HL-60 (cell line): ENCODE data around the gene AANAT.

ENCODE experiments used
- DNase-seq, 2 experiments: peaks; one replicate each; pipeline ENCODE4 v3.0.0-alpha.2; 2010 to 2020; ENCODE audit warnings: low read depth in 1 of 2, low spot score in 1 of 2
- H3K27ac ChIP-seq: fragments of 250-450 bp; sonication (Bioruptor Pico); replicated peaks from 2 replicates; pipeline ENCODE4 v1.5.1; 2020; ENCODE audit warnings: mild to moderate bottlenecking, moderate library complexity
- H3K27me3 ChIP-seq: fragments of 250-450 bp; sonication (Bioruptor Pico); 2 replicates; pipeline ENCODE4 v1.5.1; 2021; ENCODE audit warnings: mild to moderate bottlenecking, moderate library complexity; ENCODE audit not compliant: insufficient read depth, poor library complexity, severe bottlenecking
- H3K4me3 ChIP-seq: replicated peaks from 2 replicates; pipeline ENCODE4 v1.5.1; 2011; ENCODE audit warnings: mild to moderate bottlenecking, control low read depth, low read length; ENCODE audit not compliant: insufficient read depth
- GABPA ChIP-seq: IDR thresholded peaks from 2 replicates; pipeline ENCODE4 v1.6.1; 2012; ENCODE audit warnings: low read depth
- POLR2AphosphoS5 ChIP-seq: IDR thresholded peaks from 2 replicates; pipeline ENCODE4 v1.6.1; 2012; ENCODE audit warnings: low read depth
- SPI1 ChIP-seq: IDR thresholded peaks from 2 replicates; pipeline ENCODE4 v1.6.1; 2012; ENCODE audit warnings: low read depth, mild to moderate bottlenecking, borderline replicate concordance
- TF ChIP-seq, protein P1 (sequence below): IDR thresholded peaks from one replicate; pipeline ENCODE4 v1.5.1; 2011; ENCODE audit warnings: low read length, control low read depth, inconsistent platforms; ENCODE audit not compliant: insufficient read depth
- TF ChIP-seq, protein P2 (sequence below): IDR thresholded peaks from 2 replicates; pipeline ENCODE4 v1.6.1; 2012; ENCODE audit warnings: low read depth; ENCODE audit not compliant: insufficient replicate concordance

The AANAT gene

DNA sequence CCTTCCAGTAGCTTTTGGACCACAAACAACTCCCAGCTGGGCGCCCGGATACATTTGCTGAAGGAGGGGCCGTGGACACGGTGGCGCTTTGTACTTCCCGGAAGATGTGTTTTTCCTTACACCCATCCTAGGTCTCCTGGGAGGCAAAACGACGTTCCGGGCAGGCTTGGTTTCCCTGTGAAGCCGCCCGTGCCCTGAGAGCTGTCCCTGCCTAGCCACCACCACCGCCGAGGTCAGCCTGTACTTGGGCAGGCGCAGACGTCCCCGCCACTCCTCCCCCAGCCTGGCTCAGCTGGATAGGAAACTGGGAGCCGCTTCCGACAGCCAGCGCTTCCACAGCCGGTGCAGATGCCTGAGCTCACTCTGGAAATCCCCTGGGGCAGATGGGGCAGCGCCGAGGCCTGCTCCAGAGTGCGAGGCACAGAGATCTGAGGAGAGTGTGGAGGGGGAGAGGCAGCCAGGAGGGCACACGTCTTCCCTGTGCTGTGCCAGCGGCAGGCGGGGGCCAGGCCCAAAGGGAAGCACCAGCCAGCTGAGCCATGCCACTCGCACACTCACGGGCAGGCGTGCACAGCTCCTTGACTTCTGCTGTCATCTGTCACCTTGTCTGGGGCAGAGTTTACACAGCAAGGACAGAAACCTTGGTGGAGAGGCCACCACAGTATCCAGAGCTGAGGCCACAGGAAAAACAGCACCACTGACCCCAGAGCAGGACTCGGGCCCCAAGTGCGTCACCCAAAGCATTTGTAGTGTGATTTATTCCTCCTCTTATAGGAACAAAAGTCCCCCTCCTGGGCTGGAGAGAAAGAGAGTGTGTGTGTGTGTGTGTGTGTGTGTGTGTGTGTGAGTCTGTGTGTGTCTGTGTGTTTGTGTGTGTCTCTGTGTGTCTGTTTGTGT lies 30.8 kb downstream of the AANAT start:
- Histone ChIP-seq H3K4me3 (no peak overlapping the region), H3K27ac (no peak overlapping the region), H3K27me3 (no peaks in the 10 kb centered on the region)
- no peak for DNase-seq
- TF ChIP-seq POLR2AphosphoS5 (no peak), GABPA (no peak), SPI1 (no peak)
- TF ChIP-seq, protein P1, sequence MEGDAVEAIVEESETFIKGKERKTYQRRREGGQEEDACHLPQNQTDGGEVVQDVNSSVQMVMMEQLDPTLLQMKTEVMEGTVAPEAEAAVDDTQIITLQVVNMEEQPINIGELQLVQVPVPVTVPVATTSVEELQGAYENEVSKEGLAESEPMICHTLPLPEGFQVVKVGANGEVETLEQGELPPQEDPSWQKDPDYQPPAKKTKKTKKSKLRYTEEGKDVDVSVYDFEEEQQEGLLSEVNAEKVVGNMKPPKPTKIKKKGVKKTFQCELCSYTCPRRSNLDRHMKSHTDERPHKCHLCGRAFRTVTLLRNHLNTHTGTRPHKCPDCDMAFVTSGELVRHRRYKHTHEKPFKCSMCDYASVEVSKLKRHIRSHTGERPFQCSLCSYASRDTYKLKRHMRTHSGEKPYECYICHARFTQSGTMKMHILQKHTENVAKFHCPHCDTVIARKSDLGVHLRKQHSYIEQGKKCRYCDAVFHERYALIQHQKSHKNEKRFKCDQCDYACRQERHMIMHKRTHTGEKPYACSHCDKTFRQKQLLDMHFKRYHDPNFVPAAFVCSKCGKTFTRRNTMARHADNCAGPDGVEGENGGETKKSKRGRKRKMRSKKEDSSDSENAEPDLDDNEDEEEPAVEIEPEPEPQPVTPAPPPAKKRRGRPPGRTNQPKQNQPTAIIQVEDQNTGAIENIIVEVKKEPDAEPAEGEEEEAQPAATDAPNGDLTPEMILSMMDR = no peak
- TF ChIP-seq, protein P2, sequence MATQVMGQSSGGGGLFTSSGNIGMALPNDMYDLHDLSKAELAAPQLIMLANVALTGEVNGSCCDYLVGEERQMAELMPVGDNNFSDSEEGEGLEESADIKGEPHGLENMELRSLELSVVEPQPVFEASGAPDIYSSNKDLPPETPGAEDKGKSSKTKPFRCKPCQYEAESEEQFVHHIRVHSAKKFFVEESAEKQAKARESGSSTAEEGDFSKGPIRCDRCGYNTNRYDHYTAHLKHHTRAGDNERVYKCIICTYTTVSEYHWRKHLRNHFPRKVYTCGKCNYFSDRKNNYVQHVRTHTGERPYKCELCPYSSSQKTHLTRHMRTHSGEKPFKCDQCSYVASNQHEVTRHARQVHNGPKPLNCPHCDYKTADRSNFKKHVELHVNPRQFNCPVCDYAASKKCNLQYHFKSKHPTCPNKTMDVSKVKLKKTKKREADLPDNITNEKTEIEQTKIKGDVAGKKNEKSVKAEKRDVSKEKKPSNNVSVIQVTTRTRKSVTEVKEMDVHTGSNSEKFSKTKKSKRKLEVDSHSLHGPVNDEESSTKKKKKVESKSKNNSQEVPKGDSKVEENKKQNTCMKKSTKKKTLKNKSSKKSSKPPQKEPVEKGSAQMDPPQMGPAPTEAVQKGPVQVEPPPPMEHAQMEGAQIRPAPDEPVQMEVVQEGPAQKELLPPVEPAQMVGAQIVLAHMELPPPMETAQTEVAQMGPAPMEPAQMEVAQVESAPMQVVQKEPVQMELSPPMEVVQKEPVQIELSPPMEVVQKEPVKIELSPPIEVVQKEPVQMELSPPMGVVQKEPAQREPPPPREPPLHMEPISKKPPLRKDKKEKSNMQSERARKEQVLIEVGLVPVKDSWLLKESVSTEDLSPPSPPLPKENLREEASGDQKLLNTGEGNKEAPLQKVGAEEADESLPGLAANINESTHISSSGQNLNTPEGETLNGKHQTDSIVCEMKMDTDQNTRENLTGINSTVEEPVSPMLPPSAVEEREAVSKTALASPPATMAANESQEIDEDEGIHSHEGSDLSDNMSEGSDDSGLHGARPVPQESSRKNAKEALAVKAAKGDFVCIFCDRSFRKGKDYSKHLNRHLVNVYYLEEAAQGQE = no peak

DNA sequence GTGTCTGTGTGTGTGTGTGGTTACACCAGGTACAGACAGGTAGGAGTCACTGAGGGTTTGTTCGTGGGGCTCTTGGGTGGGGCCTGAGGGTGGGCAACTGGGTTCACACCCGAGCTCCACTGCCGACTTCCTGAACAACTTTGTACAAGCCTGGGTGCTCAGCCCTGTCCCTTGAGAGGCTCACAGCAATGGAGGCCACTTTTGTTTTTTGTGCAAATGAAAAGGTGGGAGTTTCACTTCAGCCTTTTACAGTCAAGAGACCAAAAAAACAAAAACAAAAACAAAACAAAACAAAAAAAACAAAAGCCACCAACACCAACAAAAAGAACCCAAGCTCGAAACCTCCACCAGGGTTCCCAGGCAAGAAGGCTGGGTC lies 31.5 kb downstream of the AANAT start:
- Histone ChIP-seq H3K27ac (no peak overlapping the region), H3K27me3 (no peaks in the 10 kb centered on the region), H3K4me3 (no peak overlapping the region)
- no peak for DNase-seq
- TF ChIP-seq, protein P2 = no peak
- TF ChIP-seq, protein P1 = no peak
- TF ChIP-seq GABPA (no peak), SPI1 (no peak), POLR2AphosphoS5 (no peak)

DNA sequence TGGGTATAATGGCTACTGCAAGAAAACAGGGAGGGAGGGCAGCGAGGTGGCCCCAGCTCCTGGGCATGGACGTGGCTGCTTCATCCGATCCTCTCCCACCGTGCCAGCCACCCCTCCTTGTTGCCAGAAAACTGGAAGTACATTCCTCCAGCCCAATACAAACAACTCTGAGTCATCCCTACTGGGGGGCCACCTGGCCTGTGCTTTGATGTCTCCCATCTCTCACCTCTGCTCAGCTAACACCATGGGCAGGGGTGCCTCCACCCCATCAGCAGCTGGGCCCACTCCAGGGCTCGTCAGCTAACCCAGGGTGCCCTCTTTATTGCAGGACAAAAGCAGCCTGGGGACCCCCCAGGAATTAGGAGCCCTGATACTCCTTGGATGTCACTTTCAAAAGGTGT lies 31.9 kb downstream of the AANAT start:
- Histone ChIP-seq H3K27me3 (no peaks in the 10 kb centered on the region), H3K4me3 (no peak overlapping the region), H3K27ac (no peak overlapping the region)
- no peak for DNase-seq
- TF ChIP-seq, protein P2 = no peak
- no peak for TF ChIP-seq SPI1
- TF ChIP-seq POLR2AphosphoS5 = no peak
- no peak for TF ChIP-seq GABPA
- TF ChIP-seq, protein P1 = no peak
